Measurements from ENCODE around the gene FSTL4.
"Not testable (repeated sequence)": the region's sequence is repeated elsewhere in the genome, so short reads cannot be mapped to it uniquely, and the experiment has no call there.

The FSTL4 gene

DNA sequence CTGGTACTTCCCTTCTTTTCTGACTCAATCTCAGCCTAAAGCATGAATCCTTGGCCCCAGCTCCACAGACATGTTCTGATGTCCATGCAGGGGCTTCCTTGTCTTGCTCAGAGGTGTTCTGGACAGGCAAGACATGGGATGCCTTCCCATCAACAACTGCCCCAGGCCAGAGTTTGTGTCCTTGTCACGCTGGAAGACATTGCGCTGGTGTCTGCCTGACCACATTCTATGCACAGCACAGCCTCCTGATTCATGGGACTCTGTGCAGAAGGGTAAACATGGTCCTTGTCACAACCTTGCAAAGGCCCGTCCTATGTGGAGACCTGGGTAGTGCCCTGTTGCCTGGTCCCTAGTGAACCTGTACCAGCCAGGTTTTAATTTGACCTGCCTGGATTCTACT lies 212.2 kb downstream of the FSTL4 start:
- TF ChIP-seq CTCF (IDR thresholded peaks at IDR 0.05), result no peak
- TF ChIP-seq ZFX (IDR thresholded peaks at IDR 0.05; ENCODE audit: borderline replicate concordance), result no peak
- no peak overlapping the region for H3K27ac ChIP-seq

DNA sequence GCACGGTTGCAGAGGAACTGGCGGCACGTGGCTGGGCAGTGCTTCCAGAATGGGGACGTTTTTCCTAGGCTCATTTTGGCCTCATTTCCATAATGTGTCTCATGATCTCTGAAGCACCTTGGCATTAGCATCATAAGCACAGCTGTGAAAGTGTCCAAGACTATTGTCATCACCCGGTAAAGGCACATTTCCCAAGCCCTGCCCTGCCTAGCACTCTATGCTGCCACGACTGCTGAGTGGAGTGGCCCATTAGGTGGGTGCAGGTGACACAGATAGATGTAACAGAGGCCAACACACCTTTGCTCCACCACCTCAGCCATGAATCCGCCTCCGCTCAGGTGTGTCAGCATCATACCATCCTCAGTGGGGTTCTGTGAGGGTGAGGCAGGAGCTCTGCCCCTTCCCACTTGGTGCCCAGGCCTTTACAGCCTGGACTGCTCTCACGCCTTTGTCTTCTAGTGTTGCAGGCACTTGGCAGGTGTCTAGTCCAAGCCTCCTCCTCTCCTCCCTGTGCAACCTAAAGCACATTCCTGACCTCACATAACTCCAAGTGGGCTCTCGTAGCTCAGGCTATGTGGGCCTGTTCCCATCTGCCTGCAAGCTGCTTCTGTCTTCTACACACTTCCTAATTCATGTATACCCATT lies 213.0 kb downstream of the FSTL4 start:
- H3K27ac ChIP-seq, result no peak overlapping the region
- TF ChIP-seq ZFX (IDR thresholded peaks at IDR 0.05; ENCODE audit: borderline replicate concordance), result no peak
- TF ChIP-seq CTCF (IDR thresholded peaks at IDR 0.05), result no peak

GRCh38 chr5:133398646-133399101 lies 213.7 kb downstream of the FSTL4 start:
- H3K27ac ChIP-seq, result no peak overlapping the region
- TF ChIP-seq CTCF (IDR thresholded peaks at IDR 0.05) (no peak), ZFX (IDR thresholded peaks at IDR 0.05; ENCODE audit: borderline replicate concordance) (no peak)

DNA sequence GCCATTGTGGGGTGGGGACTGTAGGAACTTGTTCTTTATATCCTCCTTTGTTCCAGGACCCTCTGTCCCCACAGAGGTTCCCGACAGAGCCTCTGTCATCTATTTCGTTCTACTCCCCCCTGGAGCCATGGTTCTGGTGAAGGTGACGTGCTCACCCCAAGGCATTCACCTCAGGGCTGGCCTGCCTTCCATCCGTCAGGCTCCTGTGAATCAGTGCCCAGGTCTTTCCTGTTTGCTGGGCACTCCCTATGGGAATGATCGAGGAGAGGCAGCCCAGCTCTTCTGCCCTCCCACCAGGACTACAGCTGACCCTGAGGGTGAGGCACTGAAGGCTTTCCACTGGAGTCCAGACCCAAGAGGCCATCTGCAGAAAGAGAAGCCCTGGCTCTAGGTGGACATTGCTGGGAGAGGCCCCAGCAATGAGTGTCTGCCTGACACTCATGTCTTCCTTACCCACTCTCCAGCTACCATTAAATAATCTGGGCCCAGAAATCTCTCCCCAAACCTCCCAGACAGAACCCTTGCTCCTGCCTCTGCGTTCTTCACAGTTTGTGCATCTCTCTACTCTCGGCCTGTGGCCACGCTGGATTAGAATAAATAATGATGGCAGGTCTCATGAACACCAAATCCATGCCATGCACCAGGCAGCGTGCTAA lies 214.2 kb downstream of the FSTL4 start:
- TF ChIP-seq CTCF (IDR thresholded peaks at IDR 0.05) (no peak), ZFX (IDR thresholded peaks at IDR 0.05; ENCODE audit: borderline replicate concordance) (no peak)

GRCh38 chr5:133397348-133397747 lies 215.0 kb downstream of the FSTL4 start:
- TF ChIP-seq ZFX (IDR thresholded peaks at IDR 0.05; ENCODE audit: borderline replicate concordance), result no peak
- TF ChIP-seq CTCF (IDR thresholded peaks at IDR 0.05), result no peak
- no peak overlapping the region for H3K27ac ChIP-seq

More for the DNA sequence above, 214.2 kb downstream of the FSTL4 start:
- H3K27ac ChIP-seq, result no peak overlapping the region

DNA sequence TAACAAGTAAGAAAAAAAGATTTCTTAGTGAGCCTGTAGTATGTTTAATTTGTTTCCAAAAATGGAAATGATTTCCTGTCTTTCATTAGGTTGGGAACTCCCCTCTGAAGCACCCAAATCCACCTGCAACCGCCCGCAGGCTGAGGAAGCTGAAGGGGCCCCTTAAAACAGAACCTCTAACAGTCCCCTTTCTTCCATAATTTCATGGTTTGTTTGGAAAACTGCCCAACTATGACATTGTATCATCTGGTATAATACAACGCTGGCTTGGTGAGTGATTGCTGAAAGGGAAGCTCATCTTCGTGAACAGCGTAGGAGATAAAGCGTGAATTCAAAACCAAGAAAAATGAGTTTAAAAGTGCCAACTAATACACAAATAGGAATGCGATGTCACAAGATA lies 215.5 kb downstream of the FSTL4 start:
- TF ChIP-seq CTCF (IDR thresholded peaks at IDR 0.05) (no peak), ZFX (IDR thresholded peaks at IDR 0.05; ENCODE audit: borderline replicate concordance) (no peak)
- H3K27ac ChIP-seq, result no peak overlapping the region

DNA sequence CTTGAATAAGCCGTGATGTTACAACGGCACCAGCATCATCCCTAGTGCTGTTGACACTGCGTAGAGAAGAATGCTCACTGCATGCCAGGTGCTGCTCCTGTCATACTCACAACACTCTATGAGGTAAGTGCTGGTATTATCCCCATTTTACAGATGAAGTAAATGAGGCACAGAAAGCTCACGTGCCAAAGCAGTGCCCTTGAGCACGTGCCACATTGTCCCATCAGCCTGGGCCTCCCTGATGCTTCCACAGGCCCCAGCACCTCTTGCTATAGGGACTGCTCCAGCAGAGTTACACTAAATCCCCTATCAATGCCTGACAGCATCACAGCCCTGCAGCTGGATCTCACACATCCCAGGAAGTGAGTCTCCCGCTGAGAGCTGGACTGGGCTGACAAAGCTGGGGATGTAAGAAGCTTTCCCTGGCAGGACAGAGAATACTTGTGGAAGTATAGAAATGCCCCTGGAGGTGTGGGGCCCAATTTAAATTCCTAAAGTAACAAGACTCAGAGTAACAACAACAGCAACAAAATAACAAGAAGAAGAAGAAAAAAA lies 216.1 kb downstream of the FSTL4 start:
- no peak overlapping the region for H3K27ac ChIP-seq
- no peak for TF ChIP-seq ZFX (IDR thresholded peaks at IDR 0.05; ENCODE audit: borderline replicate concordance)
- no peak for TF ChIP-seq CTCF (IDR thresholded peaks at IDR 0.05)

- not testable (repeated sequence) for H3K27ac ChIP-seq
Measured at GRCh38 chr5:133395207-133395606, 217.1 kb downstream of the FSTL4 start.

GRCh38 chr5:133394477-133394817 lies 217.9 kb downstream of the FSTL4 start:
- not testable (repeated sequence) for H3K27ac ChIP-seq
